ENCODE results near the gene FOXL2. TPM values are rescaled to one million over a fixed set of nuclear protein-coding genes. Genes with fewer than 3 reads are reported as not detected.

FOXL2 gene
- total and polyA plus RNA-seq, 9 of the 15 experiments (the other 6 are each of a cell fraction or from before 2014, with no cell fraction given): 0.27 to 22.1 (median 3.2) TPM

- TF ChIP-seq CHD7 (IDR thresholded peaks at IDR 0.05; ENCODE audit: low read depth, low read length): no peak
- TF ChIP-seq ZFP91 (CRISPR knock-in tag; IDR thresholded peaks at IDR 0.05): no peak
- TF ChIP-seq RCOR1 (IDR thresholded peaks at IDR 0.05; ENCODE audit: borderline replicate concordance in 1 of 2, low read depth in 2 of 2, low read length in 2 of 2): peak in 1 of 2 experiments; percentile 49; a peak in 1 of 4 replicates
- TF ChIP-seq NUFIP1 (IDR thresholded peaks at IDR 0.05; ENCODE audit: partially characterized antibody): no peak
- TF ChIP-seq ZNF395 (CRISPR knock-in tag; IDR thresholded peaks at IDR 0.05): peak; percentile 23; the same call in 1 of the 2 replicates
- TF ChIP-seq ZNF668 (CRISPR knock-in tag; IDR thresholded peaks at IDR 0.05): no peak
- no peak for TF ChIP-seq MCM3 (IDR thresholded peaks at IDR 0.05)
- no peak for TF ChIP-seq SNAPC5 (CRISPR knock-in tag; IDR thresholded peaks at IDR 0.05)
These were observed 951 bp downstream of the FOXL2 start (continued) for GRCh38 chr3:138945709-138946662.
